GM12878 (cell line): Measurements from ENCODE around the gene GALNT18. TPM values are rescaled to one million over a fixed set of nuclear protein-coding genes. Genes with fewer than 3 reads are reported as not detected.

Experiments used
- ATAC-seq: fragments of 200-7000 bp; cut with Tn5 transposase; 3 replicates; pipeline ENCODE4 v1.9.1; 2020; ENCODE audit warnings: mild to moderate bottlenecking, moderate library complexity
- BruUV-seq: library from RNA; stranded (reverse); fragments of 400-500 nt; replicated peaks from 2 replicates; lab custom pipeline; 2021; lab: Mats Ljungman, UMichigan
- CTCF ChIA-PET: fragments of 300-600 bp; sonication (Branson Sonifier 250); formaldehyde crosslinking; extraction: SDS; loops from one replicate; lab custom pipeline; 2021; ENCODE audit warnings: inconsistent platforms; lab: Yijun Ruan, JAX
- POLR2A ChIA-PET: fragments of 350-600 bp; formaldehyde crosslinking; extraction: SDS; loops from one replicate; lab custom pipeline; 2021; ENCODE audit warnings: inconsistent platforms; lab: Charles Lee
- RAD21 ChIA-PET: fragments of 300-600 bp; sonication (Branson Sonifier 250); formaldehyde crosslinking; loops from one replicate; lab custom pipeline; 2023; ENCODE audit warnings: antibody characterized with exemption; ENCODE audit not compliant: unreplicated experiment; lab: Charles Lee
- SMC1A ChIA-PET: fragments of 300-600 bp; sonication (Branson Sonifier 250); formaldehyde crosslinking; loops from one replicate; lab custom pipeline; 2023; ENCODE audit not compliant: unreplicated experiment, uncharacterized antibody; lab: Charles Lee
- DNase-seq: peaks from one replicate; pipeline ENCODE4 v3.0.0-alpha.2; 2011; ENCODE audit warnings: low read depth, low spot score
- FAIRE-seq: peaks from 3 replicates; lab custom pipeline; 2011; peaks lifted over from hg19 to GRCh38; lab: Jason Lieb, UNC
- H2AFZ ChIP-seq: 2 replicates; pipeline ENCODE4 v1.6.0; 2011; ENCODE audit warnings: low read depth, low read length, control low read depth; ENCODE audit not compliant: control insufficient read depth
- H3K27ac ChIP-seq: 2 replicates; pipeline ENCODE4 v1.5.1; 2011; ENCODE audit warnings: control low read depth; ENCODE audit not compliant: control insufficient read depth, insufficient read depth
- H3K27me3 ChIP-seq, 2 experiments: replicated peaks in 1 of 2; 2 replicates each; pipeline versions ENCODE4 v1.6.0 to v1.6.1; 2011; ENCODE audit warnings: low read length in 1 of 2; ENCODE audit not compliant: control insufficient read depth in 2 of 2, insufficient read depth in 2 of 2
- H3K36me3 ChIP-seq, 2 experiments: 2 replicates each; pipeline ENCODE4 v1.5.1; 2011; ENCODE audit warnings: low read length in 1 of 2; ENCODE audit not compliant: control insufficient read depth in 2 of 2, insufficient read depth in 2 of 2
- H3K4me1 ChIP-seq: 2 replicates; pipeline ENCODE4 v1.6.1; 2011; ENCODE audit warnings: mild to moderate bottlenecking, low read length, moderate library complexity, mixed read lengths; ENCODE audit not compliant: control insufficient read depth, insufficient read depth
- H3K4me2 ChIP-seq: 2 replicates; pipeline ENCODE4 v1.6.0; 2011; ENCODE audit warnings: control low read depth; ENCODE audit not compliant: control insufficient read depth, insufficient read depth
- H3K4me3 ChIP-seq: fragments of 200-600 bp; sonication (generic); 2 replicates; pipeline ENCODE4 v1.5.1; 2016
- H3K79me2 ChIP-seq: 2 replicates; pipeline ENCODE4 v1.6.0; 2011; ENCODE audit warnings: low read length; ENCODE audit not compliant: control insufficient read depth, insufficient read depth
- H3K9ac ChIP-seq: 2 replicates; pipeline ENCODE4 v1.8.0; 2011; ENCODE audit warnings: low read length, control low read depth, mixed read lengths; ENCODE audit not compliant: control insufficient read depth, insufficient read depth
- H3K9me3 ChIP-seq: replicated peaks from 3 replicates; pipeline ENCODE4 v1.5.1; 2011; ENCODE audit warnings: mild to moderate bottlenecking, low read length; ENCODE audit not compliant: control insufficient read depth, insufficient read depth
- H4K20me1 ChIP-seq: 2 replicates; pipeline ENCODE4 v1.6.0; 2011; ENCODE audit not compliant: control insufficient read depth, insufficient read depth
- ASH2L ChIP-seq: fragments of 300-600, 200-600 bp; sonication (generic); IDR thresholded peaks from 2 replicates; pipeline ENCODE4 v1.6.1; 2017; ENCODE audit warnings: low read depth, mild to moderate bottlenecking, borderline replicate concordance
- BRCA1 ChIP-seq: IDR thresholded peaks from 2 replicates; pipeline ENCODE4 v1.6.1; 2011; ENCODE audit warnings: low read depth, low read length, improper control_type of control experiment
- GABPA ChIP-seq: IDR thresholded peaks from 2 replicates; pipeline ENCODE4 v1.6.1; 2014; ENCODE audit warnings: antibody characterized with exemption, low read depth, mild to moderate bottlenecking, inconsistent platforms
- HCFC1 ChIP-seq: fragments of 150-350 bp; IDR thresholded peaks from 2 replicates; pipeline ENCODE4 v1.6.1; 2014; ENCODE audit warnings: low read length
- IKZF1 ChIP-seq: fragments of 450-650 bp; conservative IDR thresholded peaks from 2 replicates; pipeline ENCODE4 v1.6.1; 2017; ENCODE audit warnings: antibody characterized with exemption, mild to moderate bottlenecking
- IKZF2 ChIP-seq, 2 experiments: fragments of 450-650 bp; IDR thresholded peaks; 2 replicates each; pipeline ENCODE4 v1.6.1; 2017; ENCODE audit warnings: mild to moderate bottlenecking in 2 of 2, moderate library complexity in 2 of 2
- IRF3 ChIP-seq: fragments of 450-650 bp; IDR thresholded peaks from 2 replicates; pipeline ENCODE4 v1.6.1; 2014; ENCODE audit warnings: mild to moderate bottlenecking
- MEF2B ChIP-seq: fragments of 450-650 bp; IDR thresholded peaks from 2 replicates; pipeline ENCODE4 v1.6.1; 2018; ENCODE audit warnings: mild to moderate bottlenecking, moderate library complexity; ENCODE audit not compliant: partially characterized antibody, poor library complexity, severe bottlenecking
- MYB ChIP-seq: fragments of 150-350 bp; IDR thresholded peaks from 2 replicates; pipeline ENCODE4 v1.6.1; 2014; ENCODE audit warnings: mild to moderate bottlenecking, low read depth, low read length, borderline replicate concordance
- NFIC ChIP-seq: IDR thresholded peaks from 2 replicates; pipeline ENCODE4 v1.6.1; 2012; ENCODE audit warnings: low read depth, mild to moderate bottlenecking, inconsistent platforms, low read length, moderate library complexity
- RAD21 ChIP-seq: IDR thresholded peaks from 2 replicates; pipeline ENCODE4 v1.6.1; 2011; ENCODE audit warnings: mild to moderate bottlenecking, low read depth, low read length, moderate library complexity; ENCODE audit not compliant: insufficient read depth
- STAT1 ChIP-seq: fragments of 450-650 bp; conservative IDR thresholded peaks from 2 replicates; pipeline ENCODE4 v1.6.1; 2014; ENCODE audit warnings: antibody characterized with exemption, mild to moderate bottlenecking
- SUPT20H ChIP-seq: IDR thresholded peaks from 2 replicates; pipeline ENCODE4 v1.6.1; 2011; ENCODE audit warnings: low read depth, mild to moderate bottlenecking, low read length, moderate library complexity, borderline replicate concordance; ENCODE audit not compliant: control insufficient read depth
- TCF12 ChIP-seq: IDR thresholded peaks from 2 replicates; pipeline ENCODE4 v1.6.1; 2011; ENCODE audit warnings: low read depth, mild to moderate bottlenecking, low read length
- ZBTB11 ChIP-seq: fragments of 450-650 bp; formaldehyde crosslinking; IDR thresholded peaks from 2 replicates; pipeline ENCODE4 v1.5.0; 2022; ENCODE audit warnings: mild to moderate bottlenecking, missing genetic modification characterization
- ZNF622 ChIP-seq: fragments of 450-650 bp; IDR thresholded peaks from 2 replicates; pipeline ENCODE4 v1.6.1; 2017; ENCODE audit warnings: mild to moderate bottlenecking, inconsistent platforms
- WGBS: methylation state at CpG from one replicate; pipeline ENCODE4 v1.1.6; 2016; ENCODE audit warnings: low lambda C conversion rate; ENCODE audit not compliant: insufficient replicate concordance, insufficient coverage; ENCODE audit errors: missing lambda C conversion rate; 5-methylcytosine and 5-hydroxymethylcytosine counted together
- in situ Hi-C: fragments of 300-500 bp; cut with MboI; formaldehyde crosslinking; loops from 9 replicates; pipeline ENCODE4 v1.14.3; 2018; ENCODE audit warnings: mixed read lengths
- intact Hi-C: fragments of 100-400 bp; cut with micrococcal nuclease; formaldehyde crosslinking; loops from one replicate; pipeline ENCODE4 v1.14.2; 2022; ENCODE audit not compliant: unreplicated experiment
- polyA plus RNA-seq, 11 experiments: library from polyadenylated mRNA; depleted of rRNA in 4 of 11; unstranded in 6 of 11; stranded (reverse) in 5 of 11; fragments of >200 nt; fragmentation: Nextera tagmentation in 4 of 11; fragmentation: Illumina TruSeq in 1 of 11; extraction: Ambion mirVana in 4 of 11; extraction: Trizol in 1 of 11; gene quantifications; 1 replicate in 1 of 11; 2 replicates in 10 of 11; pipeline versions ENCODE4 v1.2.1 to v1.2.3, GENCODE V29; 2011 to 2016; ENCODE audit warnings: inconsistent platforms in 2 of 11, missing spikeins in 2 of 11, low read depth in 1 of 11
- total RNA-seq, 4 experiments: library from RNA; depleted of rRNA in 3 of 4; stranded (reverse); fragments of >200 nt in 3 of 4; fragmentation: Illumina TruSeq in 1 of 4; extraction: Trizol in 1 of 4; gene quantifications; 2 replicates each; pipeline versions ENCODE4 v1.2.1 to v1.2.3, GENCODE V29; 2013 to 2021

Gene GALNT18
- total and polyA plus RNA-seq, 10 of the 15 experiments (the other 5 are each of a cell fraction or from before 2014, with no cell fraction given): 1.2 to 14.2 (median 6.3) TPM

- ChIA-PET RAD21 (no interaction called here), CTCF (no interaction called here), SMC1A (no interaction called here), POLR2A (no interaction called here)
- Histone ChIP-seq H2AFZ (no peak overlapping the region), H3K36me3 (no peaks in the 10 kb centered on the region; a peak in 1 of 4 replicates), H3K9me3 (no peaks in the 10 kb centered on the region), H3K79me2 (no peaks in the 10 kb centered on the region; the same call in 1 of the 2 replicates), H3K4me2 (no peak overlapping the region), H4K20me1 (no peaks in the 10 kb centered on the region), H3K4me3 (no peak overlapping the region), H3K27ac (no peak overlapping the region), H3K27me3 (no peaks in the 10 kb centered on the region), H3K4me1 (no peaks in the 10 kb centered on the region), H3K9ac (no peak overlapping the region)
- in situ Hi-C loops: no loop called here
- ATAC-seq (no peak), DNase-seq (no peak), FAIRE-seq (no peak)
- TF ChIP-seq ASH2L (no peak), SUPT20H (no peak), IKZF1 (no peak), IRF3 (no peak), BRCA1 (no peak), STAT1 (no peak), HCFC1 (no peak), MEF2B (no peak), ZBTB11 (CRISPR knock-in tag) (no peak), IKZF2 (IDR thresholded peaks at IDR 0.05) (no peak), MYB (no peak), GABPA (no peak), TCF12 (no peak), RAD21 (no peak), NFIC (no peak), ZNF622 (no peak)
- BruUV-seq: no TSS peak
- intact Hi-C loops: no loop called here
- WGBS: 76% methylated on average over 9 of the region's 9 CpGs
Measured at GRCh38 chr11:11502263-11502861, 119.4 kb downstream of the GALNT18 start.
